K562 (cell line): ENCODE results near the gene TTLL11. TPM values are rescaled to one million over a fixed set of nuclear protein-coding genes. Genes with fewer than 3 reads are reported as not detected.

Experiments
- ATAC-seq: fragments of 200-7000 bp; cut with Tn5 transposase; 3 replicates; pipeline ENCODE4 v1.9.1; 2020; ENCODE audit warnings: moderate library complexity
- BruUV-seq: library from RNA; stranded (reverse); fragments of 400-500 nt; replicated peaks from 2 replicates; lab custom pipeline; 2021; lab: Mats Ljungman, UMichigan
- CTCF ChIA-PET: fragments of 300-600 bp; formaldehyde crosslinking; extraction: SDS; loops from one replicate; lab custom pipeline; 2021; ENCODE audit warnings: low intra/inter-chr PET ratio; lab: Yijun Ruan, JAX
- POLR2A ChIA-PET: fragments of 300-600, 350-650 bp; sonication (Branson Sonifier 250); formaldehyde crosslinking; extraction: SDS; loops from one replicate; lab custom pipeline; 2021; ENCODE audit warnings: antibody characterized with exemption, inconsistent platforms; lab: Yijun Ruan, JAX
- DNase-seq, 4 experiments: peaks; one replicate each; pipeline versions ENCODE4 v3.0.0 to v3.0.0-alpha.2; 2011 to 2018; ENCODE audit warnings: low spot score in 3 of 4, mixed read lengths in 3 of 4; ENCODE audit errors: extremely low read depth in 1 of 4
- FAIRE-seq: peaks from 2 replicates; lab custom pipeline; 2011; peaks lifted over from hg19 to GRCh38; lab: Jason Lieb, UNC
- H2AFZ ChIP-seq: 2 replicates; pipeline ENCODE4 v1.6.0; 2011; ENCODE audit warnings: low read depth, low read length, control low read depth, inconsistent platforms
- H3K27ac ChIP-seq: fragments of 200-600 bp; 3 replicates; pipeline ENCODE4 v1.8.0; 2011; ENCODE audit warnings: low read depth, mild to moderate bottlenecking, control low read depth, inconsistent platforms, low read length, moderate library complexity, mixed read lengths; ENCODE audit errors: extremely low read depth
- H3K27me3 ChIP-seq, 2 experiments: fragments of 300-600 bp in 1 of 2; 2 replicates in 1 of 2; 3 replicates in 1 of 2; pipeline versions ENCODE4 v1.6.0 to v1.8.0; 2011; ENCODE audit warnings: inconsistent platforms in 2 of 2, low read length in 2 of 2, mild to moderate bottlenecking in 1 of 2, mixed read lengths in 1 of 2, moderate library complexity in 1 of 2; ENCODE audit not compliant: control insufficient read depth in 2 of 2, insufficient read depth in 2 of 2
- H3K36me3 ChIP-seq: fragments of 300-600 bp; 3 replicates; pipeline ENCODE4 v1.8.0; 2011; ENCODE audit warnings: mild to moderate bottlenecking, low read length, inconsistent platforms; ENCODE audit not compliant: control insufficient read depth, insufficient read depth
- H3K4me1 ChIP-seq, 2 experiments: fragments of 200-600 bp in 1 of 2; replicated peaks in 1 of 2; 2 replicates in 1 of 2; 3 replicates in 1 of 2; pipeline versions ENCODE4 v1.5.1 to v1.8.0; 2011; ENCODE audit warnings: inconsistent platforms in 2 of 2, low read length in 2 of 2, mild to moderate bottlenecking in 1 of 2, mixed read lengths in 1 of 2, moderate library complexity in 1 of 2; ENCODE audit not compliant: control insufficient read depth in 2 of 2, insufficient read depth in 2 of 2
- H3K4me2 ChIP-seq: 2 replicates; pipeline ENCODE4 v1.6.1; 2011; ENCODE audit warnings: low read length, control low read depth, inconsistent platforms, mixed read lengths; ENCODE audit not compliant: insufficient read depth
- H3K4me3 ChIP-seq: fragments of 200-600 bp; sonication (generic), shearing (Covaris generic); 2 replicates; pipeline ENCODE4 v1.5.1; 2016; ENCODE audit warnings: control low read depth, inconsistent platforms
- H3K79me2 ChIP-seq: fragments of 200-600 bp; 3 replicates; pipeline ENCODE4 v1.8.0; 2011; ENCODE audit warnings: low read length, inconsistent platforms; ENCODE audit not compliant: control insufficient read depth, insufficient read depth
- H3K9ac ChIP-seq, 2 experiments: 2 replicates each; pipeline versions ENCODE4 v1.6.0 to v1.6.1; 2011; ENCODE audit warnings: low read depth in 2 of 2, low read length in 2 of 2, control low read depth in 1 of 2, inconsistent platforms in 1 of 2, mild to moderate bottlenecking in 1 of 2, mixed read lengths in 1 of 2; ENCODE audit not compliant: insufficient read depth in 1 of 2
- H3K9me1 ChIP-seq: one replicate; pipeline ENCODE4 v1.6.0; 2011; ENCODE audit warnings: inconsistent platforms, mild to moderate bottlenecking, low read length, moderate library complexity; ENCODE audit not compliant: control insufficient read depth, insufficient read depth
- H3K9me3 ChIP-seq: replicated peaks from 2 replicates; pipeline ENCODE4 v1.5.1; 2011; ENCODE audit warnings: low read depth, low read length, inconsistent platforms; ENCODE audit not compliant: control insufficient read depth, insufficient read depth
- H4K20me1 ChIP-seq: replicated peaks from 2 replicates; pipeline ENCODE4 v1.6.1; 2011; ENCODE audit warnings: low read length, inconsistent platforms, mixed read lengths; ENCODE audit not compliant: control insufficient read depth, insufficient read depth
- FOXP1 ChIP-seq: sonication (generic); formaldehyde crosslinking; IDR thresholded peaks from 2 replicates; pipeline ENCODE4 v1.8.0; 2022; ENCODE audit warnings: mild to moderate bottlenecking, missing genetic modification reagents
- POU5F1 ChIP-seq: fragments of 150-350 bp; IDR thresholded peaks from 2 replicates; pipeline ENCODE4 v1.6.1; 2014; ENCODE audit warnings: borderline replicate concordance, low read length, low read depth, mild to moderate bottlenecking; ENCODE audit not compliant: partially characterized antibody
- WGBS: fragments of 100-300 bp; shearing (Covaris generic); methylation state at CpG from one replicate; pipeline ENCODE4 v1.1.6; 2016; ENCODE audit warnings: low coverage, mixed read lengths; ENCODE audit not compliant: insufficient coverage; ENCODE audit errors: missing lambda C conversion rate; 5-methylcytosine and 5-hydroxymethylcytosine counted together
- in situ Hi-C: fragments of 300-500 bp; cut with MboI; formaldehyde crosslinking; loops from 4 replicates; pipeline ENCODE4 v1.15.0; 2018; ENCODE audit warnings: inconsistent platforms, mixed read lengths
- intact Hi-C: fragments of 100-400 bp; cut with micrococcal nuclease; formaldehyde crosslinking; loops from 2 replicates; pipeline ENCODE4 v1.14.2; 2022
- polyA plus RNA-seq, 8 experiments: library from polyadenylated mRNA; depleted of rRNA in 4 of 8; stranded (reverse) in 5 of 8; unstranded in 3 of 8; fragments of >200 nt; fragmentation: Nextera tagmentation in 2 of 8; fragmentation: Illumina TruSeq in 1 of 8; extraction: Ambion mirVana in 2 of 8; extraction: Trizol in 1 of 8; gene quantifications; 2 replicates each; pipeline versions ENCODE4 v1.2.1 to v1.2.3, GENCODE V29; 2011 to 2014; ENCODE audit warnings: inconsistent platforms in 1 of 8, missing spikeins in 1 of 8
- total RNA-seq, 7 experiments: library from RNA; depleted of rRNA in 6 of 7; stranded (reverse); fragments of >200 nt in 6 of 7; fragmentation: Illumina TruSeq in 2 of 7; extraction: Trizol in 2 of 7; gene quantifications; 2 replicates each; pipeline versions ENCODE4 v1.2.1 to v1.2.3, GENCODE V29; 2011 to 2021; ENCODE audit warnings: low replicate concordance in 1 of 7
- TF ChIP-seq, protein P1 (sequence below): sonication (generic); formaldehyde crosslinking; IDR thresholded peaks from 2 replicates; pipeline ENCODE4 v1.8.1; 2023; ENCODE audit warnings: mild to moderate bottlenecking, missing genetic modification reagents
- TF ChIP-seq, protein P2 (sequence below): sonication (generic); formaldehyde crosslinking; IDR thresholded peaks from 2 replicates; pipeline ENCODE4 v1.8.1; 2022; ENCODE audit warnings: missing genetic modification reagents

Gene TTLL11
- total and polyA plus RNA-seq, 9 of the 15 experiments (the other 6 are each of a cell fraction or from before 2014, with no cell fraction given): 0.83 to 4.4 (median 2.7) TPM

DNA sequence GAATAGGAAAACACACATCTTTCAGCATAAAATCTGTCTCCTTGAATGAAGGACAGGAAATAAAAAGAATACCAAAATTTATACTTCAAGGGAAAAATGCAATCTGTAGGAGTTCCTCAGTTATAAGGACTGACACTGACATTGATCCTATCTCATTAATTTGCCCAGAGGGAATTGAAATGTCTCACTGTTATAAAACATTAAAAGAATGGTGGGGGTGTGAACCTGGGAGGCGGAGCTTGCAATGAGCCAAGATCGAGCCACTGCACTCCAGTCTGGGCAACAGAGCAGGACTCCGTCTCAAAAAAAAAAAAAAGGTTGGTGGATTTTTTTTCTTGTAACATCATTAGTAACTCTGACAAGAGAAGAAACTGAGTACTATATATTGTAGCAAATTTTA lies 60.8 kb downstream of the TTLL11 start:
- Histone ChIP-seq H3K79me2 (no peaks in the 10 kb centered on the region), H3K27me3 (no peaks in the 10 kb centered on the region), H3K4me1 (peaks cover 0 to 4% of the 10 kb centered on the region in 2 experiments; a peak in 1 of 5 replicates), H3K9me3 (no peaks in the 10 kb centered on the region), H3K9me1 (no peaks in the 10 kb centered on the region), H3K9ac (no peak overlapping the region), H3K27ac (no peak overlapping the region), H4K20me1 (no peaks in the 10 kb centered on the region), H3K4me2 (no peak overlapping the region), H3K36me3 (no peaks in the 10 kb centered on the region), H3K4me3 (no peak overlapping the region), H2AFZ (no peak overlapping the region)
- TF ChIP-seq FOXP1 (no peak), POU5F1 (no peak)
- TF ChIP-seq, protein P1, sequence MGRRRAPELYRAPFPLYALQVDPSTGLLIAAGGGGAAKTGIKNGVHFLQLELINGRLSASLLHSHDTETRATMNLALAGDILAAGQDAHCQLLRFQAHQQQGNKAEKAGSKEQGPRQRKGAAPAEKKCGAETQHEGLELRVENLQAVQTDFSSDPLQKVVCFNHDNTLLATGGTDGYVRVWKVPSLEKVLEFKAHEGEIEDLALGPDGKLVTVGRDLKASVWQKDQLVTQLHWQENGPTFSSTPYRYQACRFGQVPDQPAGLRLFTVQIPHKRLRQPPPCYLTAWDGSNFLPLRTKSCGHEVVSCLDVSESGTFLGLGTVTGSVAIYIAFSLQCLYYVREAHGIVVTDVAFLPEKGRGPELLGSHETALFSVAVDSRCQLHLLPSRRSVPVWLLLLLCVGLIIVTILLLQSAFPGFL: no peak
- TF ChIP-seq, protein P2, sequence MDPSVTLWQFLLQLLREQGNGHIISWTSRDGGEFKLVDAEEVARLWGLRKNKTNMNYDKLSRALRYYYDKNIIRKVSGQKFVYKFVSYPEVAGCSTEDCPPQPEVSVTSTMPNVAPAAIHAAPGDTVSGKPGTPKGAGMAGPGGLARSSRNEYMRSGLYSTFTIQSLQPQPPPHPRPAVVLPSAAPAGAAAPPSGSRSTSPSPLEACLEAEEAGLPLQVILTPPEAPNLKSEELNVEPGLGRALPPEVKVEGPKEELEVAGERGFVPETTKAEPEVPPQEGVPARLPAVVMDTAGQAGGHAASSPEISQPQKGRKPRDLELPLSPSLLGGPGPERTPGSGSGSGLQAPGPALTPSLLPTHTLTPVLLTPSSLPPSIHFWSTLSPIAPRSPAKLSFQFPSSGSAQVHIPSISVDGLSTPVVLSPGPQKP: no peak
- FAIRE-seq (no peak), DNase-seq (no peak), ATAC-seq (no peak)
- in situ Hi-C loops: no loop called here
- ChIA-PET CTCF (no interaction called here), POLR2A (no interaction called here)
- intact Hi-C loops: no loop called here
- BruUV-seq: no TSS peak
- 63% methylated on average over 3 of the region's 3 CpGs for WGBS
